Measurements from ENCODE around the gene LIMA1.
"Not testable (repeated sequence)": the region's sequence is repeated elsewhere in the genome, so short reads cannot be mapped to it uniquely, and the experiment has no call there.

LIMA1 gene

DNA sequence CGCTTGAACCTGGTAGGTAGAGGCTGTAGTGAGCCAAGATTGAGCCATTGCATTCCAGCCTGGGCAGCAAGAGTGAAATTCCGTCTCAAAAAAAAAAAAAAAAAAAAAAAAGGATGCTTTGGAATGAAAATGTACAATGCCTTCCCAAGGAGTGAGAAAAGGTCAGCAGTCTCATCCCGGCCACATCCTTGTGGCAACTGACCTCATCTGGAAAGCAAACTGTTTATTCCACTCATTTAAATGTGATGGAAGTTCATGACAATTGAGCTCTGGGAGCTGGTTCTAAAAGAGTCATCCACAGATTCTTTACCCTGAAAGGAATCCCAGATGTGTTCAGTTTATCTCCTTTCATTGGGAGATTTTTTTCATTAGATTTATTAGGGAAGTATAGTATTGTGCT, 19.4 kb upstream of the LIMA1 start:
- DNase-seq (ENCODE audit: low read depth), result no peak
- no peak overlapping the region for H3K4me3 ChIP-seq (ENCODE audit: low read depth, low read length)
- no peak for TF ChIP-seq CTCF (IDR thresholded peaks at IDR 0.05; ENCODE audit: insufficient read depth, low read depth, low read length, missing control alignments)

- no peak for DNase-seq (ENCODE audit: low read depth)
- TF ChIP-seq CTCF (IDR thresholded peaks at IDR 0.05; ENCODE audit: insufficient read depth, low read depth, low read length, missing control alignments), result no peak
- no peak overlapping the region for H3K4me3 ChIP-seq (ENCODE audit: low read depth, low read length)
Measured at GRCh38 chr12:50297996-50298395, 14.7 kb upstream of the LIMA1 start.

- H3K4me3 ChIP-seq (ENCODE audit: low read depth, low read length), result no peak overlapping the region
- DNase-seq (ENCODE audit: low read depth), result no peak
- TF ChIP-seq CTCF (IDR thresholded peaks at IDR 0.05; ENCODE audit: insufficient read depth, low read depth, low read length, missing control alignments), result no peak
Measured at GRCh38 chr12:50297027-50297426, 13.7 kb upstream of the LIMA1 start.

DNA sequence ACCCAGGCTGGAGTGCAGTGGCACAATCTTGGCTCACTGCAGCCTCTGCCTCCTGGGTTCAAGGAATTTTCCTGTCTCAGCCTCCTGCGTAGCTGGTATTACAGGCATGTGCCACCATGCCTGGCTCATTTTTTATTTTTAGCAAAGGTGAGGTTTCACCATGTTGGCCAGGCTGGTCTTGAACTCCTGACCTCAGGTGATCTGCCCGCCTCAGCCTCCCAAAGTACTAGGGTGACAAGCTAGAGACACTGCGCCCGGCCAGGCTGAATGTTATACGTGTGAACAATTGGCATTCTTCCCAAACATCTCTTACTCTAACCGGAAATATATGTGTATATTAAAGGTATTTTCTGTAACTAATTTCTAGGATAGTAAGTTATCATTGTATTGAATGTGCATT, 13.2 kb upstream of the LIMA1 start:
- TF ChIP-seq CTCF (IDR thresholded peaks at IDR 0.05; ENCODE audit: insufficient read depth, low read depth, low read length, missing control alignments), result no peak
- no peak for DNase-seq (ENCODE audit: low read depth)
- no peak overlapping the region for H3K4me3 ChIP-seq (ENCODE audit: low read depth, low read length)

DNA sequence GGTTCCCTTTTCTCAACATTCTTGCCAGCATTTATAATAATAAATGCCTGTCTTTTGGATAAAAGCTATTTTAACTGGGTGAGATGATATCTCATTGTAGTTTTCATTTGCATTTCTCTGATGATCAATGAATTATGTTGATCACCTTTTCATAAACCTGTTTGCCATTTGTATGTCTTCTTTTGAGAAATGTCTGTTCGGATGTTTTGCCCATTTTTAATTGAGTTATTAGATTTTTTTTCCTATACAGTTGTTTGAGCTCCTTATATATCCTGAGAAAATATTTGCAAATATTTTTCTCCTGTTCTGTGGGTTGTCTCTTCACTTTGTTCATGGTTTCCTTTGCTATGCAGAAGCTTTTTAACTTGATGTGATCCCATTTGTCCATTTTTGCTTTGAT, 8.1 kb upstream of the LIMA1 start:
- no peak for TF ChIP-seq CTCF (IDR thresholded peaks at IDR 0.05; ENCODE audit: insufficient read depth, low read depth, low read length, missing control alignments)
- no peak for DNase-seq (ENCODE audit: low read depth)
- H3K4me3 ChIP-seq (ENCODE audit: low read depth, low read length), result no peak overlapping the region

DNA sequence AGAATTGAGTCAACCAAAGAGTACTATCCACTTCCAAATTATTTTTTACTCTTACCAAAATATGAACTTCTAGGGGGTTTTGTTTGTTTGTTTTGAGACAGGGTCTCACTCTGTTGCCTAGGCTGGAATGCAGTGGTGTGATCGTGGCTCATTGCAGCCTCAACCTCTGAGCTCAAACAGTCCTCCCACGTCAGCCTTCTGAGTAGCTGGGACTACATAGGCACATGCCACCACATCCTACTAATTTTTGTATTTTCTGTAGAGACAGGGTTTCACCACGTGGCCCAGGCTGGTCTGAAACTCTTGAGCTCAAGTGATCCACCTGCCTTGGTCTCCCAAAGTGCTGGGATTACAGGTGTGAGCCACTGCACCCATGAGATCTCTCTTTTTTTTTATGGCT, 7.4 kb upstream of the LIMA1 start:
- not testable (repeated sequence) for H3K4me3 ChIP-seq (ENCODE audit: low read depth, low read length); DNase-seq (ENCODE audit: low read depth)

DNA sequence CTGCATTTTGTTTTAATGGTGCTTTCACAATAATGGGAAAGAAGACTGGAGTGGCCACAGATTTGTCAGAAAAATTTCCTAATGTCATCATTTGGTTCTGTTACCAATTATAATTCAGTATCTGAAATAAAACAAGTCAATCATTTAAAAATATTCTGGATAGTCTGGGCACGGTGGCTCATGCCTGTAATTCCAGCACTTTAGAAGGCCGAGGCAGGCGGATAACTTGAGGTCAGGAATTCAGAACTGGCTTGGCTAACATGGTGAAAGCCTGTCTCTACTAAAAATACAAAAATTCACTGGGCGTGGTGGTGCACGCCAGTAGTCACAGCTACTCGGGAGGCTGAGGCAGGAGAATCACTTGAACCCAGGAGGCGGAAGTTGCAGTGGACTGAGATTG, 4.0 kb upstream of the LIMA1 start:
- DNase-seq (ENCODE audit: low read depth), result no peak
- TF ChIP-seq CTCF (IDR thresholded peaks at IDR 0.05; ENCODE audit: insufficient read depth, low read depth, low read length, missing control alignments), result no peak
- H3K4me3 ChIP-seq (ENCODE audit: low read depth, low read length), result no peak overlapping the region

- no peak for TF ChIP-seq CTCF (IDR thresholded peaks at IDR 0.05; ENCODE audit: insufficient read depth, low read depth, low read length, missing control alignments)
Measured at GRCh38 chr12:50285253-50285652, 1.9 kb upstream of the LIMA1 start.

More at GRCh38 chr12:50285253-50285652, 1.9 kb upstream of the LIMA1 start:
- H3K4me3 ChIP-seq (ENCODE audit: low read depth, low read length), result no peak overlapping the region
- DNase-seq (ENCODE audit: low read depth), result no peak
